HepG2 (cell line): ENCODE results near the gene PLP1. TPM values are rescaled to one million over a fixed set of nuclear protein-coding genes. Genes with fewer than 3 reads are reported as not detected.

Experiments used
- ATAC-seq: fragments of 200-7000 bp; cut with Tn5 transposase; 3 replicates; pipeline ENCODE4 v1.9.1; 2020; ENCODE audit warnings: mild to moderate bottlenecking, moderate library complexity
- BruUV-seq: library from RNA; stranded (reverse); fragments of 400-500 nt; replicated peaks from 2 replicates; lab custom pipeline; 2021; lab: Mats Ljungman, UMichigan
- CTCF ChIA-PET: fragments of 300-600 bp; formaldehyde crosslinking; extraction: SDS; loops from one replicate; lab custom pipeline; 2021; ENCODE audit warnings: low total read pairs, inconsistent platforms, low intra/inter-chr PET ratio; lab: Yijun Ruan, JAX
- POLR2A ChIA-PET: fragments of 350-600 bp; sonication (Branson Sonifier 250); formaldehyde crosslinking; loops from one replicate; lab custom pipeline; 2020; ENCODE audit warnings: antibody characterized with exemption, inconsistent platforms; lab: Yijun Ruan, JAX
- DNase-seq: peaks from one replicate; pipeline ENCODE4 v3.0.0-alpha.2; 2015; ENCODE audit warnings: low spot score
- FAIRE-seq: peaks from 3 replicates; lab custom pipeline; 2011; peaks lifted over from hg19 to GRCh38; lab: Jason Lieb, UNC
- H2AFZ ChIP-seq: one replicate; pipeline ENCODE4 v1.6.1; 2011; ENCODE audit warnings: low read length, inconsistent platforms
- H3K27ac ChIP-seq: fragments of 300-600 bp; 3 replicates; pipeline ENCODE4 v1.8.0; 2011; ENCODE audit warnings: mixed run types, mild to moderate bottlenecking, mixed read lengths, low read length, inconsistent platforms; ENCODE audit not compliant: insufficient read depth; ENCODE audit errors: extremely low read length
- H3K27me3 ChIP-seq, 2 experiments: fragments of 200-600 bp in 1 of 2; 2 replicates in 1 of 2; 3 replicates in 1 of 2; pipeline versions ENCODE4 v1.6.0 to v1.8.0; 2011; ENCODE audit warnings: low read length in 2 of 2, mild to moderate bottlenecking in 2 of 2, moderate library complexity in 2 of 2, inconsistent platforms in 1 of 2; ENCODE audit not compliant: insufficient read depth in 2 of 2, control insufficient read depth in 1 of 2
- H3K36me3 ChIP-seq, 2 experiments: fragments of 200-600 bp in 1 of 2; replicated peaks in 1 of 2; 2 replicates in 1 of 2; 3 replicates in 1 of 2; pipeline versions ENCODE4 v1.5.1 to v1.8.0; 2011; ENCODE audit warnings: low read length in 2 of 2, inconsistent platforms in 1 of 2; ENCODE audit not compliant: insufficient read depth in 2 of 2, control insufficient read depth in 1 of 2
- H3K4me1 ChIP-seq: 2 replicates; pipeline ENCODE4 v1.5.1; 2012; ENCODE audit warnings: low read length, inconsistent platforms; ENCODE audit not compliant: insufficient read depth
- H3K4me2 ChIP-seq: 2 replicates; pipeline ENCODE4 v1.6.0; 2011; ENCODE audit warnings: low read depth, low read length, inconsistent platforms
- H3K4me3 ChIP-seq, 3 experiments: fragments of 200-600 bp in 1 of 3; sonication (generic), shearing (Covaris generic) in 1 of 3; replicated peaks in 1 of 3; 2 replicates each; pipeline ENCODE4 v1.5.1; 2011 to 2016; ENCODE audit warnings: low read length in 3 of 3, inconsistent platforms in 2 of 3, low read depth in 2 of 3, mild to moderate bottlenecking in 2 of 3, control low read depth in 1 of 3, mixed read lengths in 1 of 3; ENCODE audit not compliant: insufficient read depth in 1 of 3
- H3K79me2 ChIP-seq: one replicate; pipeline ENCODE4 v1.6.1; 2011; ENCODE audit warnings: low read length, inconsistent platforms; ENCODE audit not compliant: insufficient read depth
- H3K9ac ChIP-seq: 2 replicates; pipeline ENCODE4 v1.6.0; 2011; ENCODE audit warnings: mild to moderate bottlenecking, low read depth, low read length, inconsistent platforms; ENCODE audit not compliant: insufficient read depth
- H3K9me3 ChIP-seq: 2 replicates; pipeline ENCODE4 v1.5.1; 2012; ENCODE audit warnings: mild to moderate bottlenecking, low read length
- H4K20me1 ChIP-seq: 2 replicates; pipeline ENCODE4 v1.6.0; 2011; ENCODE audit warnings: inconsistent platforms, mild to moderate bottlenecking, low read length, moderate library complexity; ENCODE audit not compliant: insufficient read depth
- AGO1 ChIP-seq: fragments of 200-400 bp; formaldehyde crosslinking; IDR thresholded peaks from 2 replicates; pipeline ENCODE4 v1.6.1; 2017; ENCODE audit warnings: mild to moderate bottlenecking, low read depth, low read length, moderate library complexity; ENCODE audit not compliant: poor library complexity, severe bottlenecking
- HBP1 ChIP-seq: IDR thresholded peaks from 2 replicates; pipeline ENCODE4 v1.6.1; 2016; ENCODE audit warnings: low read depth, control low read depth
- KDM5B ChIP-seq: sonication (generic); formaldehyde crosslinking; IDR thresholded peaks from 2 replicates; pipeline ENCODE4 v1.4.0; 2020; ENCODE audit warnings: missing genetic modification reagents, mild to moderate bottlenecking, borderline replicate concordance
- NR2F1 ChIP-seq, 2 experiments: fragments of 450-650 bp in 1 of 2; formaldehyde crosslinking in 1 of 2; IDR thresholded peaks; 2 replicates each; pipeline versions ENCODE4 v1.5.0 to v1.6.1; 2016 to 2020; ENCODE audit warnings: mild to moderate bottlenecking in 1 of 2, missing compliant biosample characterization in 1 of 2, missing genetic modification reagents in 1 of 2, moderate library complexity in 1 of 2
- RBAK ChIP-seq: sonication (generic); formaldehyde crosslinking; IDR thresholded peaks from 2 replicates; pipeline ENCODE4 v1.5.1; 2020; ENCODE audit warnings: mild to moderate bottlenecking, missing genetic modification reagents
- ZBTB7A ChIP-seq: sonication (generic); formaldehyde crosslinking; IDR thresholded peaks from 2 replicates; pipeline ENCODE4 v1.8.0; 2022; ENCODE audit warnings: mild to moderate bottlenecking, missing genetic modification reagents
- ZNF558 ChIP-seq: sonication (generic); formaldehyde crosslinking; IDR thresholded peaks from 2 replicates; pipeline ENCODE4 v1.9.0; 2022; ENCODE audit warnings: mild to moderate bottlenecking, missing genetic modification reagents, borderline replicate concordance
- ZNF703 ChIP-seq: sonication (generic); formaldehyde crosslinking; IDR thresholded peaks from 2 replicates; pipeline ENCODE4 v1.5.1; 2020; ENCODE audit warnings: missing genetic modification reagents, mild to moderate bottlenecking, moderate library complexity, borderline replicate concordance
- WGBS: methylation state at CpG from one replicate; pipeline ENCODE4 v1.1.6; 2017; ENCODE audit warnings: low lambda C conversion rate; 5-methylcytosine and 5-hydroxymethylcytosine counted together
- in situ Hi-C: cut with HindIII; loops from 2 replicates; pipeline ENCODE4 v1.10.0; 2017; ENCODE audit warnings: low pct_unique_long_range_greater_than_20kb; ENCODE audit not compliant: extremely low pct_ligation_motif_present
- intact Hi-C: fragments of 100-400 bp; cut with micrococcal nuclease; formaldehyde crosslinking; loops from one replicate; pipeline ENCODE4 v1.10.0; 2022; ENCODE audit not compliant: unreplicated experiment
- polyA plus RNA-seq, 8 experiments: library from polyadenylated mRNA; depleted of rRNA in 3 of 8; stranded (reverse) in 7 of 8; unstranded in 1 of 8; fragments of >200 nt; fragmentation: Illumina TruSeq in 4 of 8; extraction: Trizol in 4 of 8; gene quantifications; 2 replicates each; pipeline versions ENCODE4 v1.2.1 to v1.2.3, GENCODE V29; 2011 to 2016; ENCODE audit warnings: low read depth in 4 of 8, missing spikeins in 1 of 8, mixed read lengths in 1 of 8; ENCODE audit not compliant: insufficient read depth in 1 of 8
- total RNA-seq, 5 experiments: library from RNA; depleted of rRNA; stranded (reverse); fragments of >200 nt; fragmentation: Illumina TruSeq; extraction: Trizol; gene quantifications; 2 replicates each; pipeline ENCODE4 v1.2.3, GENCODE V29; 2016; ENCODE audit warnings: low read depth in 1 of 5
- TF ChIP-seq, protein P1 (sequence below): sonication (generic); formaldehyde crosslinking; IDR thresholded peaks from 2 replicates; pipeline ENCODE4 v1.4.0; 2020; ENCODE audit warnings: missing genetic modification reagents
- TF ChIP-seq, protein P2 (sequence below): sonication (generic); formaldehyde crosslinking; IDR thresholded peaks from 2 replicates; pipeline ENCODE4 v1.5.0; 2020; ENCODE audit warnings: mild to moderate bottlenecking, missing genetic modification reagents, borderline replicate concordance

Gene PLP1
- total and polyA plus RNA-seq, 2 of the 13 experiments (the other 11 are each of a cell fraction or from before 2014, with no cell fraction given) = 0.15 to 0.27 TPM

DNA sequence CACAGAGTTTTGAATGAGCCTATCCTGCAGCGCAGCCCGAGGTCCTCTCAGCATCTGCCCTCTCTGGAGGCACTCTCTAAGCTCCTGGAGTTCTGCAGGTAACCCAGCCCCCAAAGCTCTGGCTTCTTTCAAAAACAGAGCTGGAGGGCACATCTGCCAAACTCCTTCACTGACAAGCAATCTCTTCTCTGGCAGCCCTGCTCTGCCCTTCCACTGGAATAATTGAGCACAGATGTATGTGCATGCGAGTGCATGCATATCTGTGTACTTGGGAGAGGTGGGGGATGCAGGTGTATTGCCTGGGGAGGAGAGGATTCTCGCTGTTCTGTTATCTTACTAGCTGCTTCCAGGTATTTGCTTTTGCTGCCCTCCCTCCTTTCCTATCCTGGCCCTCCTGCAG, 22.2 kb upstream of the PLP1 start:
- peaks cover 0 to 1% of the 10 kb centered on the region in 2 experiments; a peak in 1 of 5 replicates for H3K27me3 ChIP-seq
- ATAC-seq = no peak
- ChIA-PET POLR2A (no interaction called here), CTCF (no interaction called here)
- intact Hi-C loops (no loop called here), in situ Hi-C loops (no loop called here)
- BruUV-seq = no TSS peak
- no peak overlapping the region for H2AFZ ChIP-seq
- DNase-seq = no peak
- H3K9me3 ChIP-seq = no peaks in the 10 kb centered on the region
- H3K36me3 ChIP-seq = no peaks in the 10 kb centered on the region
- FAIRE-seq = no peak
- no peak overlapping the region for H3K27ac ChIP-seq
- no peak overlapping the region for H3K9ac ChIP-seq
- H3K4me2 ChIP-seq = no peak overlapping the region
- TF ChIP-seq HBP1 (no peak), RBAK (CRISPR knock-in tag) (no peak), ZNF558 (CRISPR knock-in tag) (no peak), KDM5B (CRISPR knock-in tag) (no peak), ZBTB7A (CRISPR knock-in tag) (no peak), ZNF703 (CRISPR knock-in tag) (no peak), NR2F1 (CRISPR knock-in tag; IDR thresholded peaks at IDR 0.05) (no peak), AGO1 (no peak)
- TF ChIP-seq, protein P1, sequence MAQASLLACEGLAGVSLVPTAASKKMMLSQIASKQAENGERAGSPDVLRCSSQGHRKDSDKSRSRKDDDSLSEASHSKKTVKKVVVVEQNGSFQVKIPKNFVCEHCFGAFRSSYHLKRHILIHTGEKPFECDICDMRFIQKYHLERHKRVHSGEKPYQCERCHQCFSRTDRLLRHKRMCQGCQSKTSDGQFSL (CRISPR knock-in tag) = no peak
- TF ChIP-seq, protein P2, sequence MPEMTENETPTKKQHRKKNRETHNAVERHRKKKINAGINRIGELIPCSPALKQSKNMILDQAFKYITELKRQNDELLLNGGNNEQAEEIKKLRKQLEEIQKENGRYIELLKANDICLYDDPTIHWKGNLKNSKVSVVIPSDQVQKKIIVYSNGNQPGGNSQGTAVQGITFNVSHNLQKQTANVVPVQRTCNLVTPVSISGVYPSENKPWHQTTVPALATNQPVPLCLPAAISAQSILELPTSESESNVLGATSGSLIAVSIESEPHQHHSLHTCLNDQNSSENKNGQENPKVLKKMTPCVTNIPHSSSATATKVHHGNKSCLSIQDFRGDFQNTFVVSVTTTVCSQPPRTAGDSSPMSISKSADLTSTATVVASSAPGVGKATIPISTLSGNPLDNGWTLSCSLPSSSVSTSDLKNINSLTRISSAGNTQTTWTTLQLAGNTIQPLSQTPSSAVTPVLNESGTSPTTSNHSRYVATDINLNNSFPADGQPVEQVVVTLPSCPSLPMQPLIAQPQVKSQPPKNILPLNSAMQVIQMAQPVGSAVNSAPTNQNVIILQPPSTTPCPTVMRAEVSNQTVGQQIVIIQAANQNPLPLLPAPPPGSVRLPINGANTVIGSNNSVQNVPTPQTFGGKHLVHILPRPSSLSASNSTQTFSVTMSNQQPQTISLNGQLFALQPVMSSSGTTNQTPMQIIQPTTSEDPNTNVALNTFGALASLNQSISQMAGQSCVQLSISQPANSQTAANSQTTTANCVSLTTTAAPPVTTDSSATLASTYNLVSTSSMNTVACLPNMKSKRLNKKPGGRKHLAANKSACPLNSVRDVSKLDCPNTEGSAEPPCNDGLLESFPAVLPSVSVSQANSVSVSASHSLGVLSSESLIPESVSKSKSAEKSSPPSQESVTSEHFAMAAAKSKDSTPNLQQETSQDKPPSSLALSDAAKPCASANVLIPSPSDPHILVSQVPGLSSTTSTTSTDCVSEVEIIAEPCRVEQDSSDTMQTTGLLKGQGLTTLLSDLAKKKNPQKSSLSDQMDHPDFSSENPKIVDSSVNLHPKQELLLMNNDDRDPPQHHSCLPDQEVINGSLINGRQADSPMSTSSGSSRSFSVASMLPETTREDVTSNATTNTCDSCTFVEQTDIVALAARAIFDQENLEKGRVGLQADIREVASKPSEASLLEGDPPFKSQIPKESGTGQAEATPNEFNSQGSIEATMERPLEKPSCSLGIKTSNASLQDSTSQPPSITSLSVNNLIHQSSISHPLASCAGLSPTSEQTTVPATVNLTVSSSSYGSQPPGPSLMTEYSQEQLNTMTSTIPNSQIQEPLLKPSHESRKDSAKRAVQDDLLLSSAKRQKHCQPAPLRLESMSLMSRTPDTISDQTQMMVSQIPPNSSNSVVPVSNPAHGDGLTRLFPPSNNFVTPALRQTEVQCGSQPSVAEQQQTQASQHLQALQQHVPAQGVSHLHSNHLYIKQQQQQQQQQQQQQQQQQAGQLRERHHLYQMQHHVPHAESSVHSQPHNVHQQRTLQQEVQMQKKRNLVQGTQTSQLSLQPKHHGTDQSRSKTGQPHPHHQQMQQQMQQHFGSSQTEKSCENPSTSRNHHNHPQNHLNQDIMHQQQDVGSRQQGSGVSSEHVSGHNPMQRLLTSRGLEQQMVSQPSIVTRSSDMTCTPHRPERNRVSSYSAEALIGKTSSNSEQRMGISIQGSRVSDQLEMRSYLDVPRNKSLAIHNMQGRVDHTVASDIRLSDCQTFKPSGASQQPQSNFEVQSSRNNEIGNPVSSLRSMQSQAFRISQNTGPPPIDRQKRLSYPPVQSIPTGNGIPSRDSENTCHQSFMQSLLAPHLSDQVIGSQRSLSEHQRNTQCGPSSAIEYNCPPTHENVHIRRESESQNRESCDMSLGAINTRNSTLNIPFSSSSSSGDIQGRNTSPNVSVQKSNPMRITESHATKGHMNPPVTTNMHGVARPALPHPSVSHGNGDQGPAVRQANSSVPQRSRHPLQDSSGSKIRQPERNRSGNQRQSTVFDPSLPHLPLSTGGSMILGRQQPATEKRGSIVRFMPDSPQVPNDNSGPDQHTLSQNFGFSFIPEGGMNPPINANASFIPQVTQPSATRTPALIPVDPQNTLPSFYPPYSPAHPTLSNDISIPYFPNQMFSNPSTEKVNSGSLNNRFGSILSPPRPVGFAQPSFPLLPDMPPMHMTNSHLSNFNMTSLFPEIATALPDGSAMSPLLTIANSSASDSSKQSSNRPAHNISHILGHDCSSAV (CRISPR knock-in tag) = no peak
- H3K4me3 ChIP-seq = no peak overlapping the region
- H3K79me2 ChIP-seq = no peaks in the 10 kb centered on the region
- no peaks in the 10 kb centered on the region for H3K4me1 ChIP-seq
- no peaks in the 10 kb centered on the region for H4K20me1 ChIP-seq
- 0% methylated on average over 1 of the region's 4 CpGs for WGBS
